ENCODE data around the gene LRRN4.
"Not testable (repeated sequence)": the region's sequence is repeated elsewhere in the genome, so short reads cannot be mapped to it uniquely, and the experiment has no call there.

LRRN4 gene

GRCh38 chr20:6036213-6036612 lies 17.6 kb downstream of the LRRN4 start:
- Histone ChIP-seq H3K4me1 (ENCODE audit: low read length) (no peaks in the 10 kb centered on the region), H3K27ac (ENCODE audit: low read length) (no peak overlapping the region), H3K79me2 (ENCODE audit: low read length) (peaks cover 4% of the 10 kb centered on the region; the same call in 1 of the 2 replicates), H3K36me3 (replicated peaks; ENCODE audit: low read depth, low read length) (peaks cover 60% of the 10 kb centered on the region), H3K4me3 (ENCODE audit: low read length) (no peak overlapping the region), H3K9ac (ENCODE audit: low read length) (no peak overlapping the region), H3K27me3 (ENCODE audit: low read depth, low read length) (no peaks in the 10 kb centered on the region), H4K20me1 (ENCODE audit: insufficient read depth, low read length) (0 out of 2 replicates have a peak, but pooled peaks cover 3% of the 10 kb centered on the region), H3K4me2 (ENCODE audit: low read length) (no peak overlapping the region), H2AFZ (ENCODE audit: low read depth, low read length) (no peak overlapping the region), H3K9me3 (ENCODE audit: insufficient read depth, low read length) (no peaks in the 10 kb centered on the region)
- TF ChIP-seq CTCF (IDR thresholded peaks at IDR 0.05; ENCODE audit: low read depth, low read length) (no peak), EZH2phosphoT487 (IDR thresholded peaks at IDR 0.05; ENCODE audit: low read depth) (no peak)

GRCh38 chr20:6034134-6034969 lies 19.5 kb downstream of the LRRN4 start:
- peaks cover 45% of the 10 kb centered on the region for H3K36me3 ChIP-seq (replicated peaks; ENCODE audit: low read depth, low read length)

GRCh38 chr20:6032907-6033306 lies 21.0 kb downstream of the LRRN4 start:
- not testable (repeated sequence) for H3K27ac ChIP-seq (ENCODE audit: low read length)
- peaks cover 41% of the 10 kb centered on the region for H3K36me3 ChIP-seq (replicated peaks; ENCODE audit: low read depth, low read length)
- H3K79me2 ChIP-seq (ENCODE audit: low read length): peaks cover 11% of the 10 kb centered on the region; the same call in 1 of the 2 replicates

More at GRCh38 chr20:6034134-6034969, 19.5 kb downstream of the LRRN4 start:
- H3K4me3 ChIP-seq (ENCODE audit: low read length): no peak overlapping the region
- peaks cover 4% of the 10 kb centered on the region; the same call in 1 of the 2 replicates for H3K79me2 ChIP-seq (ENCODE audit: low read length)
- H3K9me3 ChIP-seq (ENCODE audit: insufficient read depth, low read length): no peaks in the 10 kb centered on the region
- no peak overlapping the region for H3K27ac ChIP-seq (ENCODE audit: low read length)
- no peak overlapping the region for H3K4me2 ChIP-seq (ENCODE audit: low read length)
- H3K27me3 ChIP-seq (ENCODE audit: low read depth, low read length): no peaks in the 10 kb centered on the region
- no peaks in the 10 kb centered on the region for H3K4me1 ChIP-seq (ENCODE audit: low read length)
- no peak overlapping the region for H3K9ac ChIP-seq (ENCODE audit: low read length)
- no peak for TF ChIP-seq EZH2phosphoT487 (IDR thresholded peaks at IDR 0.05; ENCODE audit: low read depth)
- no peak for TF ChIP-seq CTCF (IDR thresholded peaks at IDR 0.05; ENCODE audit: low read depth, low read length)
- 0 out of 2 replicates have a peak, but pooled peaks cover 3% of the 10 kb centered on the region for H4K20me1 ChIP-seq (ENCODE audit: insufficient read depth, low read length)
- no peak overlapping the region for H2AFZ ChIP-seq (ENCODE audit: low read depth, low read length)

GRCh38 chr20:6030453-6031080 lies 23.3 kb downstream of the LRRN4 start:
- Histone ChIP-seq H3K27me3 (ENCODE audit: low read depth, low read length) (no peaks in the 10 kb centered on the region), H3K4me3 (ENCODE audit: low read length) (no peak overlapping the region), H3K4me1 (ENCODE audit: low read length) (no peaks in the 10 kb centered on the region), H3K4me2 (ENCODE audit: low read length) (no peak overlapping the region), H3K36me3 (replicated peaks; ENCODE audit: low read depth, low read length) (peaks cover 33% of the 10 kb centered on the region), H2AFZ (ENCODE audit: low read depth, low read length) (no peak overlapping the region), H4K20me1 (ENCODE audit: insufficient read depth, low read length) (0 out of 2 replicates have a peak, but pooled peaks cover 3% of the 10 kb centered on the region), H3K79me2 (ENCODE audit: low read length) (peaks cover 22% of the 10 kb centered on the region), H3K27ac (ENCODE audit: low read length) (no peak overlapping the region), H3K9ac (ENCODE audit: low read length) (no peak overlapping the region), H3K9me3 (ENCODE audit: insufficient read depth, low read length) (no peaks in the 10 kb centered on the region)
- TF ChIP-seq EZH2phosphoT487 (IDR thresholded peaks at IDR 0.05; ENCODE audit: low read depth): no peak
- TF ChIP-seq CTCF (IDR thresholded peaks at IDR 0.05; ENCODE audit: low read depth, low read length): no peak

More at GRCh38 chr20:6032907-6033306, 21.0 kb downstream of the LRRN4 start:
- H3K4me1 ChIP-seq (ENCODE audit: low read length); H3K27me3 ChIP-seq (ENCODE audit: low read depth, low read length); H3K9me3 ChIP-seq (ENCODE audit: insufficient read depth, low read length); H3K4me3 ChIP-seq (ENCODE audit: low read length); H3K9ac ChIP-seq (ENCODE audit: low read length); H3K4me2 ChIP-seq (ENCODE audit: low read length); H4K20me1 ChIP-seq (ENCODE audit: insufficient read depth, low read length); H2AFZ ChIP-seq (ENCODE audit: low read depth, low read length): not testable (repeated sequence)
